Mesenchymal stem cell (in vitro differentiated cells and primary cell): ENCODE measurements around the gene FCAR.
"Not testable (repeated sequence)": the region's sequence is repeated elsewhere in the genome, so short reads cannot be mapped to it uniquely, and the experiment has no call there.

Experiments
- DNase-seq: peaks from one replicate; pipeline ENCODE4 v3.0.0-alpha.2; 2013
- H2AFZ ChIP-seq: one replicate; pipeline ENCODE4 v1.6.1; 2013; ENCODE audit warnings: low read depth, mild to moderate bottlenecking, control low read depth, inconsistent platforms, low read length, moderate library complexity
- H2AK5ac ChIP-seq: 2 replicates; pipeline ENCODE4 v1.6.1; 2013; ENCODE audit warnings: low read length, moderate library complexity, mild to moderate bottlenecking, inconsistent platforms; ENCODE audit not compliant: severe bottlenecking
- H2BK120ac ChIP-seq: one replicate; pipeline ENCODE4 v1.6.1; 2013; ENCODE audit warnings: low read depth, mild to moderate bottlenecking, inconsistent platforms, low read length, moderate library complexity
- H2BK12ac ChIP-seq, 2 experiments: one replicate each; pipeline ENCODE4 v1.6.1; 2013; ENCODE audit warnings: inconsistent platforms in 2 of 2, low read length in 2 of 2, mild to moderate bottlenecking in 2 of 2, moderate library complexity in 2 of 2, control low read depth in 1 of 2
- H2BK15ac ChIP-seq: one replicate; pipeline ENCODE4 v1.6.1; 2013; ENCODE audit warnings: mild to moderate bottlenecking, low read depth, inconsistent platforms; ENCODE audit not compliant: poor library complexity, severe bottlenecking
- H2BK5ac ChIP-seq: 2 replicates; pipeline ENCODE4 v1.6.1; 2013; ENCODE audit warnings: low read depth, mild to moderate bottlenecking, low read length, control low read depth, inconsistent platforms; ENCODE audit not compliant: poor library complexity, severe bottlenecking
- H3K14ac ChIP-seq, 2 experiments: one replicate each; pipeline ENCODE4 v1.6.1; 2013; ENCODE audit warnings: inconsistent platforms in 2 of 2, low read length in 2 of 2, control low read depth in 1 of 2, mild to moderate bottlenecking in 1 of 2, moderate library complexity in 1 of 2
- H3K18ac ChIP-seq, 2 experiments: one replicate each; pipeline ENCODE4 v1.6.1; 2013; ENCODE audit warnings: inconsistent platforms in 2 of 2, low read length in 2 of 2, control low read depth in 1 of 2, low read depth in 1 of 2, mild to moderate bottlenecking in 1 of 2
- H3K23ac ChIP-seq, 2 experiments: one replicate each; pipeline ENCODE4 v1.6.1; 2013; ENCODE audit warnings: inconsistent platforms in 2 of 2, low read length in 2 of 2, mild to moderate bottlenecking in 2 of 2, moderate library complexity in 2 of 2, control low read depth in 1 of 2
- H3K27ac ChIP-seq: 2 replicates; pipeline ENCODE4 v1.5.1; 2013; ENCODE audit warnings: mild to moderate bottlenecking, moderate library complexity, low read length, control low read depth, inconsistent platforms; ENCODE audit not compliant: poor library complexity, severe bottlenecking
- H3K27me3 ChIP-seq, 2 experiments: 2 replicates each; pipeline versions ENCODE4 v1.6.1 to v1.7.0; 2013; ENCODE audit warnings: low read length in 2 of 2, mild to moderate bottlenecking in 2 of 2, moderate library complexity in 2 of 2, control low read depth in 1 of 2, inconsistent platforms in 1 of 2; ENCODE audit not compliant: control insufficient read depth in 1 of 2, insufficient read depth in 1 of 2
- H3K36me3 ChIP-seq, 2 experiments: 2 replicates each; pipeline versions ENCODE4 v1.6.1 to v1.7.0; 2013; ENCODE audit warnings: low read length in 2 of 2, control low read depth in 1 of 2, inconsistent platforms in 1 of 2, low read depth in 1 of 2, mild to moderate bottlenecking in 1 of 2; ENCODE audit not compliant: insufficient read depth in 2 of 2, control insufficient read depth in 1 of 2
- H3K4ac ChIP-seq, 2 experiments: one replicate each; pipeline ENCODE4 v1.6.1; 2013; ENCODE audit warnings: inconsistent platforms in 2 of 2, low read length in 2 of 2, mild to moderate bottlenecking in 2 of 2, moderate library complexity in 2 of 2, control low read depth in 1 of 2, low read depth in 1 of 2
- H3K4me1 ChIP-seq: 2 replicates; pipeline ENCODE4 v1.6.1; 2013; ENCODE audit warnings: low read depth, low read length, control low read depth; ENCODE audit not compliant: control insufficient read depth, insufficient read depth
- H3K4me2 ChIP-seq: 2 replicates; pipeline ENCODE4 v1.6.1; 2013; ENCODE audit warnings: low read length, mild to moderate bottlenecking, inconsistent platforms; ENCODE audit not compliant: poor library complexity, severe bottlenecking
- H3K4me3 ChIP-seq, 2 experiments: 2 replicates each; pipeline versions ENCODE4 v1.5.1 to v1.7.0; 2013; ENCODE audit warnings: low read length in 2 of 2, mild to moderate bottlenecking in 2 of 2, control low read depth in 1 of 2, low read depth in 1 of 2; ENCODE audit not compliant: insufficient read depth in 1 of 2
- H3K79me1 ChIP-seq: replicated peaks from 2 replicates; pipeline ENCODE4 v1.6.1; 2013; ENCODE audit warnings: mild to moderate bottlenecking, control low read depth, low read length, inconsistent platforms; ENCODE audit not compliant: poor library complexity, severe bottlenecking
- H3K9ac ChIP-seq: 2 replicates; pipeline ENCODE4 v1.7.0; 2013; ENCODE audit warnings: mild to moderate bottlenecking, low read length, moderate library complexity
- H3K9me3 ChIP-seq: 2 replicates; pipeline ENCODE4 v1.7.0; 2013; ENCODE audit warnings: mild to moderate bottlenecking, low read length; ENCODE audit not compliant: control insufficient read depth
- H4K8ac ChIP-seq: one replicate; pipeline ENCODE4 v1.6.1; 2013; ENCODE audit warnings: inconsistent platforms, mild to moderate bottlenecking, low read length, moderate library complexity
- H4K91ac ChIP-seq: one replicate; pipeline ENCODE4 v1.6.1; 2013; ENCODE audit warnings: mild to moderate bottlenecking, low read length, inconsistent platforms
- WGBS: methylation state at CpG from one replicate; pipeline ENCODE4 v1.1.7; 2013; ENCODE audit warnings: mixed read lengths; 5-methylcytosine and 5-hydroxymethylcytosine counted together

FCAR gene

GRCh38 chr19:54850061-54850640, 23.9 kb upstream of the FCAR start, which contains the start of gene KIR3DL2:
Gene KIR3DL2, plus strand, starts transcription at chr19:54850443. Its CDS starts 33 bp downstream, at chr19:54850476.
- H2AFZ ChIP-seq, H3K4me1 ChIP-seq, DNase-seq, H2BK12ac ChIP-seq, H3K27ac ChIP-seq, H2BK120ac ChIP-seq, H3K18ac ChIP-seq, H2BK5ac ChIP-seq, H2BK15ac ChIP-seq, H3K4me2 ChIP-seq, H3K4ac ChIP-seq, H3K23ac ChIP-seq, H3K79me1 ChIP-seq, H3K14ac ChIP-seq, H3K27me3 ChIP-seq, H3K36me3 ChIP-seq, H3K9me3 ChIP-seq, H4K91ac ChIP-seq, H3K4me3 ChIP-seq, H3K9ac ChIP-seq, H2AK5ac ChIP-seq, H4K8ac ChIP-seq: not testable (repeated sequence)
- 83% methylated on average over 16 of the region's 16 CpGs for WGBS

GRCh38 chr19:54850930-54851329, 23.1 kb upstream of the FCAR start:
- Histone ChIP-seq H2BK120ac (no peak overlapping the region), H3K4ac (no peak overlapping the region), H3K9me3 (no peaks in the 10 kb centered on the region), H2AK5ac (no peak overlapping the region), H3K23ac (no peak overlapping the region), H3K18ac (no peak overlapping the region), H3K14ac (no peak overlapping the region), H3K36me3 (no peaks in the 10 kb centered on the region), H3K4me3 (no peak overlapping the region), H3K9ac (no peak overlapping the region), H3K27me3 (no peaks in the 10 kb centered on the region), H3K79me1 (no peaks in the 10 kb centered on the region), H4K91ac (no peak overlapping the region), H3K4me1 (no peaks in the 10 kb centered on the region), H2BK15ac (no peak overlapping the region), H4K8ac (no peak overlapping the region), H2BK5ac (no peak overlapping the region), H3K27ac (no peak overlapping the region), H3K4me2 (no peak overlapping the region), H2AFZ (no peak overlapping the region), H2BK12ac (no peak overlapping the region)
- WGBS, result 62% methylated on average over 2 of the region's 2 CpGs
- no peak for DNase-seq

GRCh38 chr19:54851353-54851752, 22.7 kb upstream of the FCAR start:
- H3K9me3 ChIP-seq, result no peaks in the 10 kb centered on the region
- H3K79me1 ChIP-seq, result no peaks in the 10 kb centered on the region
- H3K23ac ChIP-seq, result no peak overlapping the region
- no peak overlapping the region for H3K4ac ChIP-seq
- no peaks in the 10 kb centered on the region for H3K27me3 ChIP-seq
- H2AFZ ChIP-seq, result no peak overlapping the region
- no peak overlapping the region for H2BK5ac ChIP-seq
- H4K91ac ChIP-seq, result no peak overlapping the region
- no peak overlapping the region for H3K27ac ChIP-seq
- DNase-seq, result no peak
- no peaks in the 10 kb centered on the region for H3K4me1 ChIP-seq
- no peak overlapping the region for H3K9ac ChIP-seq
- WGBS, result 90% methylated on average over 7 of the region's 7 CpGs
- no peak overlapping the region for H4K8ac ChIP-seq
- H2BK120ac ChIP-seq, result no peak overlapping the region
- H3K4me2 ChIP-seq, result no peak overlapping the region
- H3K4me3 ChIP-seq, result no peak overlapping the region
- no peak overlapping the region for H2AK5ac ChIP-seq
- no peak overlapping the region for H2BK12ac ChIP-seq
- H3K36me3 ChIP-seq, result no peaks in the 10 kb centered on the region
- no peak overlapping the region for H3K14ac ChIP-seq
- no peak overlapping the region for H3K18ac ChIP-seq
- H2BK15ac ChIP-seq, result no peak overlapping the region

GRCh38 chr19:54855241-54855640, 18.8 kb upstream of the FCAR start:
- not testable (repeated sequence) for H4K91ac ChIP-seq, H2AK5ac ChIP-seq, H3K4me1 ChIP-seq, H3K14ac ChIP-seq, H3K4me2 ChIP-seq, H3K27me3 ChIP-seq, H3K79me1 ChIP-seq, H3K9ac ChIP-seq, H2AFZ ChIP-seq, DNase-seq, H2BK5ac ChIP-seq, H3K27ac ChIP-seq, H2BK15ac ChIP-seq, H3K23ac ChIP-seq, H3K36me3 ChIP-seq, H3K18ac ChIP-seq, H3K9me3 ChIP-seq, H2BK120ac ChIP-seq, H4K8ac ChIP-seq, H3K4ac ChIP-seq, H2BK12ac ChIP-seq, H3K4me3 ChIP-seq
- 30% methylated on average over 1 of the region's 1 CpG for WGBS
